Parathyroid adenoma (tissue), 2 donors: Measurements from ENCODE around the gene ARHGAP4.

ENCODE experiments used
- H2AFZ ChIP-seq: fragments of 300-600 bp; sonication (generic); one replicate; pipeline ENCODE4 v1.7.0; 2017; ENCODE audit warnings: antibody characterized with exemption, mild to moderate bottlenecking
- H3K27ac ChIP-seq: fragments of 300-600 bp; sonication (generic); one replicate; pipeline ENCODE4 v1.7.0; 2017
- H3K27me3 ChIP-seq: fragments of 300-600 bp; sonication (generic); one replicate; pipeline ENCODE4 v1.7.0; 2017; ENCODE audit warnings: low read length; ENCODE audit not compliant: control insufficient read depth, insufficient read depth
- H3K36me3 ChIP-seq: fragments of 300-600 bp; sonication (generic); one replicate; pipeline ENCODE4 v1.7.0; 2017; ENCODE audit warnings: low read length; ENCODE audit not compliant: control insufficient read depth, insufficient read depth
- H3K4me1 ChIP-seq: fragments of 300-600 bp; sonication (generic); one replicate; pipeline ENCODE4 v1.7.0; 2017; ENCODE audit warnings: control low read depth
- H3K4me2 ChIP-seq: fragments of 300-600 bp; sonication (generic); one replicate; pipeline ENCODE4 v1.7.0; 2017; ENCODE audit warnings: low read length
- H3K4me3 ChIP-seq: fragments of 300-600 bp; sonication (generic); one replicate; pipeline ENCODE4 v1.7.0; 2017; ENCODE audit warnings: low read depth, low read length
- H3K79me2 ChIP-seq: fragments of 300-600 bp; sonication (generic); one replicate; pipeline ENCODE4 v1.7.0; 2017; ENCODE audit warnings: control low read depth
- H3K9ac ChIP-seq: fragments of 300-600 bp; sonication (generic); one replicate; pipeline ENCODE4 v1.7.0; 2017; ENCODE audit warnings: mild to moderate bottlenecking
- H3K9me3 ChIP-seq: fragments of 300-600 bp; sonication (generic); one replicate; pipeline ENCODE4 v1.7.0; 2017; ENCODE audit warnings: low read length; ENCODE audit not compliant: control insufficient read depth
- TF ChIP-seq, protein P1 (sequence below): fragments of 300-600 bp; sonication (generic); IDR thresholded peaks from one replicate; pipeline ENCODE4 v1.7.0; 2017; ENCODE audit warnings: antibody characterized with exemption, mild to moderate bottlenecking
- donor health status: primary hyperparathyroidism.

The ARHGAP4 gene

DNA sequence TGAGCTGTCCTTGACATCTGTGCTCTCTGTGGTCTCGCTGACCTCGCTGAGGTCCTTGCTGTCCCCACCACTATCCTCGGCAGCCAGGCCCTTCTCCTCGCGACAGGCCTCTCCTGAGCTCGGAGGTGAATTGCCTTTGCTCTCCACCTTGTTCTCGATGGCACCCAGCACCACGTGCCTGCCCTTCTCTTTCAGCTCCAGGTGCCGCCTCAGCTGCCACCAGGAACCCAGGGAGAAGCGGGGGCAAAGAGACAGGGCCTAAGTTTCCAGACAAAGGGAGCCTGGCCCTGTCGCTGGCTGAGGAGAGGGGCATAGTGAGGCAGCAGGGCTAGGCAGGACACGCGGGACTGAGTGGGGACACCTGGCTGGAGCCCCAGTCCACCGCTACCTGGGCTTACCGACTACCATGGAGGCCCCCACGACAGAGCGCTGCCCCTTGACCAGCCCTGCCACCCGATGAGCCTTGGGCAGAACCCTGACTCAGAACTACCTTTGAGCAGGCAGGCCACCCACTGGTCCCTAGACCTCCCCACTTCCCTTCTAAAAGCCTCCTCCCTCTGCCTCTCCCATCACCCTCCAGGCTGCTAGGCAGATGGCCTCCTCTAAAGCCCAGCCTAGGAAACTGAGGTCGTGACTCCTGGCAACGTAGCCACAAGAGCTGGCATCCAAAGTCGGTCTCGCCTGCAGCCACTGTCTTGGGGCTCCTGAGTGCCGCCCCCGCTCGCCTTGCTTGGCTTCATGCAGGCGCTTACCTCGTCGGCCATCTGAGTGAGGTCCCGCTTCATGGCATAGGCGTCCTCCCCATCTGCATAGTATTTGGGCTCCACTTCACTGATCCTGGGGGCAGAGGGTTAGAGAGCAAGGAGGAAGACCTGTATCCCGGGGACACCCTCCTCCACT, 4.2 kb upstream of the ARHGAP4 start:
- H3K27ac ChIP-seq = no peak overlapping the region
- H3K4me2 ChIP-seq = no peak overlapping the region
- H3K79me2 ChIP-seq = no peaks in the 10 kb centered on the region
- TF ChIP-seq, protein P1, sequence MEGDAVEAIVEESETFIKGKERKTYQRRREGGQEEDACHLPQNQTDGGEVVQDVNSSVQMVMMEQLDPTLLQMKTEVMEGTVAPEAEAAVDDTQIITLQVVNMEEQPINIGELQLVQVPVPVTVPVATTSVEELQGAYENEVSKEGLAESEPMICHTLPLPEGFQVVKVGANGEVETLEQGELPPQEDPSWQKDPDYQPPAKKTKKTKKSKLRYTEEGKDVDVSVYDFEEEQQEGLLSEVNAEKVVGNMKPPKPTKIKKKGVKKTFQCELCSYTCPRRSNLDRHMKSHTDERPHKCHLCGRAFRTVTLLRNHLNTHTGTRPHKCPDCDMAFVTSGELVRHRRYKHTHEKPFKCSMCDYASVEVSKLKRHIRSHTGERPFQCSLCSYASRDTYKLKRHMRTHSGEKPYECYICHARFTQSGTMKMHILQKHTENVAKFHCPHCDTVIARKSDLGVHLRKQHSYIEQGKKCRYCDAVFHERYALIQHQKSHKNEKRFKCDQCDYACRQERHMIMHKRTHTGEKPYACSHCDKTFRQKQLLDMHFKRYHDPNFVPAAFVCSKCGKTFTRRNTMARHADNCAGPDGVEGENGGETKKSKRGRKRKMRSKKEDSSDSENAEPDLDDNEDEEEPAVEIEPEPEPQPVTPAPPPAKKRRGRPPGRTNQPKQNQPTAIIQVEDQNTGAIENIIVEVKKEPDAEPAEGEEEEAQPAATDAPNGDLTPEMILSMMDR = no peak
- no peaks in the 10 kb centered on the region for H3K36me3 ChIP-seq
- H3K4me1 ChIP-seq = peaks cover 12% of the 10 kb centered on the region
- H3K9me3 ChIP-seq = no peaks in the 10 kb centered on the region
- H3K9ac ChIP-seq = no peak overlapping the region
- H3K27me3 ChIP-seq = no peaks in the 10 kb centered on the region
- H3K4me3 ChIP-seq = no peak overlapping the region
- H2AFZ ChIP-seq = no peak overlapping the region

DNA sequence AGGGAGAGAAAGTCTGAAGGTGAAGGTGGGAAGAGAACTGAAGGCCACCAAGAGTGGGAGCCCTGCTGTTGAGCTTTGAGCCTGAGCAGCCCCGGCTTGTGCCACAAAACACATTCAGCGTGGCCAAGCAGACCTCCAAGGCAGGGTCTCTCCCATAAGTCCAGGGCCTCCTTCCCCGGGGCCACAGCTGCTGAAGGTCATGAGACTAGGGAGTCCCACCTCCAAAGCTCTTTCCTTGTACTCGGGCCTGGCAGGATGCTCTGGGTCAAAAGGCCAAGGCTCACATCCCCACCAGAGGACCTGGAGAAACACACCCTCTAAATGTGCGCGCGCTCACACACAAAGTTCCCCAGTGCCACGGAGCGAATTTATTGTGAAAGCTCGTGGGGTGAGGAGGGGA, 3.5 kb upstream of the ARHGAP4 start:
- Histone ChIP-seq H3K79me2 (no peaks in the 10 kb centered on the region), H3K27me3 (no peaks in the 10 kb centered on the region), H3K4me3 (no peak overlapping the region), H3K27ac (peak overlapping the region; percentile 11), H2AFZ (no peak overlapping the region), H3K4me1 (peaks cover 12% of the 10 kb centered on the region), H3K9ac (no peak overlapping the region), H3K4me2 (no peak overlapping the region), H3K9me3 (no peaks in the 10 kb centered on the region), H3K36me3 (no peaks in the 10 kb centered on the region)
- TF ChIP-seq, protein P1 = no peak

DNA sequence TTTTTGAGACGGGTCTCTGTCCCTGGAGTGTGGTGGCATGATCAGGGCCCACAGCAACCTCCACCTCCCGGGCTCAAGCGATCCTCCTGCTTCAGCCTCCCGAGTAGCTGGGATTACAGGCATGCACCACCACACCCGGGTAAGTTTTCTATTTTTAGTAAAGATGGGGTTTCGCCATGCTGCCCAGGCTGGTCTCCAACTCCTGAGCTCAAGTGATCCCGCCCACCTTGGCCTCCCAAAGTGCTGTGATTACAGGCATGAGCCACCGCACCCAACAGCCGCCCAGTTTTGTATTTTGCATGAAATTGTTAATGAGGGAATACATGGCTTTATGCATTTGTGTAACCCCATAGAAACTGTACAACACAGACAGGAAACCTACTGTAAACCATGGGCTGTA, 2.8 kb upstream of the ARHGAP4 start:
- H3K27ac ChIP-seq = no peak overlapping the region

DNA sequence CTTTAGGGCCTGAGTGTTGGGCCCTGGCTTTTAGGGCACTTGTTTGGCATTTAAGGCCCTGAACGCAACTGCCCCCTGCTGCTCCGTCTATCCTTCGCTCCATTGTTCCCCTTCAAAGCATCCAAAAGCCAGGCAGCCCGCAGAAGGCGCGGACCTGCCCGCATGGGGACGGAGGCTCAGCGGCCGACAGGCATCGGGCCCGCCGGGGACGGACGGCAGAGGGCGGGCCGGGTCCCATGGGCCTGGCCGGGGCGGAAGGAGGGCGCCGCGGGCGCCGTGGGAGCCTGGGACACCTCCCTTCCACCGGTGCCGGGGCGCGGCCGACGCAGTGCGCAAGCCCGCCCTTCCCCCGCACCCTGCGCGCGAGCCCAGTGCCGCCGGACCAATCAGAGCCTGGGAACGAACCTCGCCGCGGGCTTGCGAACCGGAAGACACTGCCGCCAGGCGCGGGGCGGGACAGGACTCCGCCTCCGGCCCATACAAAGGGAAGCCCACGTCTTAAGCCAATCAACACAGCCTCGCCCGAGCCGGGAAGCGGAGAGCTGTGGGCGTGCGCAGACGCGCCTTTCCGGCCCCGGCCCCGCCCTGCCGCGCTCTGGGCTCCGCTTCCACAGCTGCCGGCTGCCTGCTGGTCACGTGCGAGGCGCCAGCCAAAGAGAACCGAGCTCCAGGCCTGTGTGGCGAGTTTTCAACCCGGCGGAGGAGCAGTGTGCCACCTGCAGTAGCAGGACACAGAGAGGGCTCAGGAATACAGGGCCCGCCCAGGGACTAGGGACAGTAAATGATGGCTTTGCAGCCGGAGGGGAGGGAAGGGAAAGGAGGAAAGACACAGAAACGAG, 2.1 kb upstream of the ARHGAP4 start:
- peak overlapping the region; percentile 73 for H3K4me3 ChIP-seq
- H3K27me3 ChIP-seq = no peaks in the 10 kb centered on the region
- TF ChIP-seq, protein P1 = peak; percentile 28
- no peak overlapping the region for H3K9ac ChIP-seq
- H3K79me2 ChIP-seq = no peaks in the 10 kb centered on the region
- H3K36me3 ChIP-seq = no peaks in the 10 kb centered on the region
- H3K27ac ChIP-seq = peak overlapping the region; percentile 99
- peak overlapping the region; percentile 74 for H2AFZ ChIP-seq
- H3K4me1 ChIP-seq = peaks cover 13% of the 10 kb centered on the region
- peak overlapping the region; percentile 79 for H3K4me2 ChIP-seq
- H3K9me3 ChIP-seq = no peaks in the 10 kb centered on the region

More for the DNA sequence above, 2.8 kb upstream of the ARHGAP4 start:
- Histone ChIP-seq H3K9me3 (no peaks in the 10 kb centered on the region), H2AFZ (no peak overlapping the region), H3K79me2 (no peaks in the 10 kb centered on the region), H3K27me3 (no peaks in the 10 kb centered on the region), H3K4me3 (no peak overlapping the region), H3K36me3 (no peaks in the 10 kb centered on the region), H3K4me1 (peaks cover 12% of the 10 kb centered on the region), H3K4me2 (no peak overlapping the region), H3K9ac (no peak overlapping the region)
- TF ChIP-seq, protein P1 = no peak
